ENCODE data around the gene MGLL.
A peak's percentile ranks its signal among the peaks of the same experiment; 100 is the strongest.

Gene MGLL

GRCh38 chr3:127732879-127733350 is 89.4 kb downstream of the MGLL start:
- TF ChIP-seq CTCF (IDR thresholded peaks at IDR 0.05; ENCODE audit: low read depth, low read length) (no peak), EZH2phosphoT487 (IDR thresholded peaks at IDR 0.05; ENCODE audit: low read depth) (no peak)
- Histone ChIP-seq H3K9ac (ENCODE audit: low read length) (no peak overlapping the region), H4K20me1 (ENCODE audit: insufficient read depth, low read length) (no peaks in the 10 kb centered on the region), H3K4me3 (ENCODE audit: low read length) (no peak overlapping the region; the same call in 1 of the 2 replicates), H3K4me2 (ENCODE audit: low read length) (peak overlapping the region; percentile 81; the same call in 1 of the 2 replicates), H3K79me2 (ENCODE audit: low read length) (peaks cover 91% of the 10 kb centered on the region), H3K27me3 (ENCODE audit: low read depth, low read length) (no peaks in the 10 kb centered on the region), H3K9me3 (ENCODE audit: insufficient read depth, low read length) (no peaks in the 10 kb centered on the region), H3K36me3 (replicated peaks; ENCODE audit: low read depth, low read length) (peaks cover 34% of the 10 kb centered on the region), H2AFZ (ENCODE audit: low read depth, low read length) (no peak overlapping the region), H3K4me1 (ENCODE audit: low read length) (peaks cover 89% of the 10 kb centered on the region), H3K27ac (ENCODE audit: low read length) (peak overlapping the region; percentile 95)

GRCh38 chr3:127732303-127732702 is 90.0 kb downstream of the MGLL start:
- H3K4me3 ChIP-seq (ENCODE audit: low read length): no peak overlapping the region
- H3K79me2 ChIP-seq (ENCODE audit: low read length): peaks cover 93% of the 10 kb centered on the region
- no peaks in the 10 kb centered on the region for H4K20me1 ChIP-seq (ENCODE audit: insufficient read depth, low read length)
- TF ChIP-seq CTCF (IDR thresholded peaks at IDR 0.05; ENCODE audit: low read depth, low read length) (no peak), EZH2phosphoT487 (IDR thresholded peaks at IDR 0.05; ENCODE audit: low read depth) (no peak)
- no peaks in the 10 kb centered on the region for H3K9me3 ChIP-seq (ENCODE audit: insufficient read depth, low read length)
- peaks cover 84% of the 10 kb centered on the region for H3K4me1 ChIP-seq (ENCODE audit: low read length)
- H3K27me3 ChIP-seq (ENCODE audit: low read depth, low read length): no peaks in the 10 kb centered on the region
- H3K9ac ChIP-seq (ENCODE audit: low read length): no peak overlapping the region
- H2AFZ ChIP-seq (ENCODE audit: low read depth, low read length): no peak overlapping the region
- H3K27ac ChIP-seq (ENCODE audit: low read length): peak overlapping the region; percentile 13; the same call in 1 of the 2 replicates
- peaks cover 33% of the 10 kb centered on the region for H3K36me3 ChIP-seq (replicated peaks; ENCODE audit: low read depth, low read length)
- H3K4me2 ChIP-seq (ENCODE audit: low read length): no peak overlapping the region

GRCh38 chr3:127731546-127732289 is 90.6 kb downstream of the MGLL start:
- Histone ChIP-seq H3K27ac (ENCODE audit: low read length) (peak overlapping the region; percentile 13; the same call in 1 of the 2 replicates), H4K20me1 (ENCODE audit: insufficient read depth, low read length) (no peaks in the 10 kb centered on the region), H3K79me2 (ENCODE audit: low read length) (peaks cover 93% of the 10 kb centered on the region), H3K9me3 (ENCODE audit: insufficient read depth, low read length) (no peaks in the 10 kb centered on the region), H3K9ac (ENCODE audit: low read length) (no peak overlapping the region), H3K4me3 (ENCODE audit: low read length) (no peak overlapping the region), H3K27me3 (ENCODE audit: low read depth, low read length) (no peaks in the 10 kb centered on the region), H3K4me2 (ENCODE audit: low read length) (no peak overlapping the region), H3K4me1 (ENCODE audit: low read length) (peaks cover 78% of the 10 kb centered on the region), H2AFZ (ENCODE audit: low read depth, low read length) (no peak overlapping the region), H3K36me3 (replicated peaks; ENCODE audit: low read depth, low read length) (peaks cover 33% of the 10 kb centered on the region)
- TF ChIP-seq CTCF (IDR thresholded peaks at IDR 0.05; ENCODE audit: low read depth, low read length) (no peak), EZH2phosphoT487 (IDR thresholded peaks at IDR 0.05; ENCODE audit: low read depth) (no peak)

- no peaks in the 10 kb centered on the region for H3K9me3 ChIP-seq (ENCODE audit: insufficient read depth, low read length)
- H3K4me3 ChIP-seq (ENCODE audit: low read length): no peak overlapping the region
- peak overlapping the region; percentile 48; the same call in 1 of the 2 replicates for H3K27ac ChIP-seq (ENCODE audit: low read length)
- no peak overlapping the region for H2AFZ ChIP-seq (ENCODE audit: low read depth, low read length)
- H3K27me3 ChIP-seq (ENCODE audit: low read depth, low read length): no peaks in the 10 kb centered on the region
- no peak overlapping the region for H3K9ac ChIP-seq (ENCODE audit: low read length)
- TF ChIP-seq EZH2phosphoT487 (IDR thresholded peaks at IDR 0.05; ENCODE audit: low read depth): no peak
- no peak for TF ChIP-seq CTCF (IDR thresholded peaks at IDR 0.05; ENCODE audit: low read depth, low read length)
- H3K4me2 ChIP-seq (ENCODE audit: low read length): 0 out of 2 replicates have a peak overlapping the region, but pooled peaks have one; percentile 38
- H3K79me2 ChIP-seq (ENCODE audit: low read length): peaks cover 95% of the 10 kb centered on the region
- peaks cover 69% of the 10 kb centered on the region for H3K4me1 ChIP-seq (ENCODE audit: low read length)
- peaks cover 34% of the 10 kb centered on the region for H3K36me3 ChIP-seq (replicated peaks; ENCODE audit: low read depth, low read length)
- no peaks in the 10 kb centered on the region for H4K20me1 ChIP-seq (ENCODE audit: insufficient read depth, low read length)
Observed at GRCh38 chr3:127730666-127731295, 91.5 kb downstream of the MGLL start.

All from OCI-LY3 (cell line).